NOMO-1 (cell line): ENCODE results near the gene MYOCD.

Experiments
- DNase-seq, 2 experiments: peaks; one replicate each; lab custom pipeline; 2025; ENCODE audit not compliant: unreplicated experiment in 2 of 2; lab: John Stamatoyannopoulos, UW

Gene MYOCD

DNA sequence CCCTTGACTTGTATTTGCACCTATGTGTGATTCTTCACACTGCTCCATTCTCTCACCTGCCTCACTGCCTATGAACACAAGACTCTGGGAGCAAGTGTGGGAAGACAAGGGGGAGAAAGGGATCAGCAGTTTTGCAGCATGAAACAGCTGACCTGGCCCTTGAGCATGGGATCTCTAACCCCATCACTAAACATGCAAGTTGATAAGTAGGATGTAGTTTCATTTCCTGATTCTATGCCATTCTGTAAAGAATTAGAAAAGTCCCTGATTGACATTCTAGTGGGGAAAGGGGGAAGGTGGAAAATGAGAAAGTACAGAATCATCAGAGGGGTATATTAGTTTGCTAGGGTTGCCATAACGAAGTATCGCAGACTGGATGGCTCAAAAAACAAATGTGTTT lies 25.3 kb upstream of the MYOCD start:
- DNase-seq = peak in 1 of 2 experiments; percentile 24

DNA sequence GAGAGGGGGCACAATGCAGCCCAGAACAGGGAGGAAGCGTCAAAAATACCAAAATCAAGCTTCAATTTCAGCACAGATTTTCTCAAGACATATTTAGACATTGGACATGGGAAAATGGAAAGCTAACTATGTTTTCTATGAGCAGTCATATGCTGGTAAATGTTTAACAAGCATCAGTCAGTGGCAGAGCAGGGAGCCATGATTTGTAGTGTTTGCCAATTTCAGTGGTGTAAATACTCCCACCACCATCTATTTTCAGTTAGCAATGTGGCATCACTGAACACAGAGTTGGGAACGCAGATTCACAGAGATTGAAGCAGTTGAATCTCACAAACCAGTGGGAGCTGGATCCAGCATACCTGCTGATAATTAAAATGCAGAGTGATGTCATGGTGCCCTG lies 24.6 kb upstream of the MYOCD start:
- DNase-seq = no peak

DNA sequence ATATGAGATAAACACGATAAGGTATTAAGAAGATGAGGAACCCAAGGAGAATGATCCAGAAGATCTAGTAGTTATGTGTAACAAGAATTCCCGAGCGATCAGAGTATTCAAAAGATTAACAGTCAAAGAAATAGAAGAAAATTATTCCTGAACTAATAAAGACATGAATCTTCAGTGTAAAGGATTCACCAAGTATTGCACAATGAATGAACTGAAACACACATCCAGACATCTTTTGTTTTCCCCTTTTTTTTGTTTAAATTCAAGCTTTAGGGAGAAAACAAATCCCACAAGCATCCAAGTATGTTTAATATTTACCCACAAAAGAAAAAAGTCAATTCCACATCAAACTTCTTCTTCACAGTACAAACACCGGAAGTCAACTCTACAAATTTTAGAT lies 23.7 kb upstream of the MYOCD start:
- DNase-seq = no peak

DNA sequence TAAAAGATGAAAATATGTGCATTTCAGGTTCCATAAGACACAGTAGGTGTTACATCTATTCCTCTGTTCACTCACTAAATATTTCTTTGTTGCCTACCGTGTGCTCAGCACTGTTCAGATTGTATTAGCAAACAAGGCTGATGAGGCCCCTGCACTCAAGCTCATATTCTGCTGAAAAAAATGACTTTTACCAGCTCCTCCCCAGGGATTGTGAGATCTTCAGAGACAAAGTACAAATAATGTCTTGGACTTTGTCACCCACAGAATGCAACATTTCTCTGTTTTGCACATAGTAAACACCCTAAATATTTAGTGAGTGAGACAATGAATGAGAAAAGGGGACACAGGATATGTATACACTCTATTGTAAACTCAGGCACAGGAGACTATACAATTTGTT lies 21.9 kb upstream of the MYOCD start:
- DNase-seq = no peak

DNA sequence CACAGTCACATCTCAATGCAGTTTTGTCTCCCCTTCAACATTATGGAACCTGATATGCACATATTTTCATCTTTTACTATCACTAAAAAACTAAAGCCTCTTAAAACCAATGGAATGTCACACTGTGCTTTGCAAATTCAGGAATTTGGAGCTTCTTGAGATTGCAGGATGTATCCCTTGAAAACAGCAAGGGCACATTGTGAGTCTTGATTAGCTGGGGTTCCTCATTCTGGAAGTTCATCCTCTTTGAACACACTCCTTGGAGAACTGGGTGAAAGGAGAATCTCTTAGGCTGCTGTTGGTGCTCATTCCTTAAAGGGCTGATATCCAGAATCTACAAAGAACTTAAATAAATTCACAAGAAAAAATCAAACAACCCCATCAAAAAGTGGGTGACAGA lies 21.1 kb upstream of the MYOCD start:
- DNase-seq = no peak

DNA sequence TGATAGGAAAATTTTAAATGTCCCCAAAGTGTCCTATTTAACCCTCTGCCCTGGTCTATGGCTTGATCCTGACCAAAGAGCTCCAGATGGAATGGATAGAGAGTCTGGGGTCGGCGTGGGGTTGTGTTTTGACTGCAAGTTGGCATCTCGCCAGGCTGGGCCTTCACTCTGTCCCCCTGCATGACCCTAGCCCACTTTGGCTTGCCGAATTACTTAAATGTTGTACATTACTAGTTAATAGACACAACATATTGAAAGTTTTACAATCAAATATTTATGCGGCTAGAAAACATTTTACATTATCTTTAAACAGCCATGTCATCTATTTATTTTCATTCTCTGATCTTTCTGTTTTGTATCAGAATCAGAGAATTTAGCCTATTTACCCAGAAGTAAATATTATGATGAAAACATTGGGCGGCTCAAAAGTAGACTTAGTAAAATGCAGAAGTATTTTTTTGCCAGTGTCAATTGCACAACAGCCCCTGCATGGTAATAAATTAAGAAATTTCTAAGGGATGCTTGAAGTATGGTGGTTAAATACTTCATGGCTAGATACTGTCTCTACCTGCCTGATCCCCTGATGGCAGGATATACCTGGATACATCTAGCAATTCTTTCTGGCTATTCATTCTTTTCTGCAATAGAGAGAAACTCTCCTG lies 18.8 kb upstream of the MYOCD start:
- peak; percentile 74 to 84 for DNase-seq

DNA sequence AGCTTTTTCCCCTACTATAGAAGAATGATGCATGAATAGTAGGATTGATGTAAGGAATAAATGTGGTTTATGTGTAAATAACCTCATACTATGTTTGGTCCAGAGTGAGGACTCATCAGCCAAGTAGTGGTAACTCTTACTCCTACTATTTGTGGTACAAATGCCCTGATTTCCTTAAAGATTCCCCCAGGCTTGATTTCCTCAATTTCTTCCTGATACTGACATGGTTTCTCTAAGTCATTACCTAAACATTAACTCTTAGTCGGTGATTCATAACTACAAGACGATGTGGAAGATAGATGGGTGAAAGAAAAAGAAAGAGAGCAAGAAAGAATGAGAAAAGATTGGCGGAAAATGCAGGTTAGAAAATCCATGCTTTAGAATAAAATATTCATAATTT lies 17.2 kb upstream of the MYOCD start:
- no peak for DNase-seq

DNA sequence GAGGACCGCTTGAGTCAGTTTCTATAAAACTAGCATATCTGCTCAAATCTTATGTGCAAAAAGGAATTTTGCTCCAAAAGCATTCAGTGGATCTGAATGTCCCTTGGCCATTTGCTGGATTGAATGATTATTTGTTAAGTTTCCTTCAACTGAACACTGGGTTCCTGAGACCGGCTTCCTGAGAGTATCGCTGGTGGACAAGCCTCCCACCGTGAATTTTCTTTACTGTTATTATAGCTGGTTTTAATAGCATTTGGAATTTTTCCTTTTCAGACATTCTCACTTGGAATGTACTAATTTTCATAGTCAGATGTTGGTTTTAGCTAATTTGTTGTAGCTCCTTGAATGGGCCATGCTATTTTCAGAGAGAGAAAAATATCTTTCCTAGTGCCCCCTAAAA lies 9.8 kb upstream of the MYOCD start:
- no peak for DNase-seq

DNA sequence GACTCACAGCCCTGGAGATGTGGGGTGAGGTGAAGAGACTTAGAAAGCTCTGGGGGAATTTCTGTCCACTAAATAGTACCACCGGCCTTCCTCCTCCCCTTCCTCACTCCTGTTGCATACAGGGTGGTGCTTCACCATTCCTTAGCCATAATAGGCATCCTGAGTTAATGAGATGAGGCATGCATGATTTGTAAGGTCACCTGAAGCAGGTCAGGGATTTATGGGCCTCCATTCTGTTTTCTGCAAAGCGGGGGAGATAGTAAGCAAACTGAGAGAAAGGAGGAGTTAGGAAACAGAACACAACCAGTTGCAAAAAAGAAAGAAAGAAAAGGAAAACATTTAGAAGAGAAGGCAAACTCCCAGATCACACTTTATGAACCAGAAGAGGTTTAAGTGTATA lies 9.3 kb upstream of the MYOCD start:
- DNase-seq = no peak

DNA sequence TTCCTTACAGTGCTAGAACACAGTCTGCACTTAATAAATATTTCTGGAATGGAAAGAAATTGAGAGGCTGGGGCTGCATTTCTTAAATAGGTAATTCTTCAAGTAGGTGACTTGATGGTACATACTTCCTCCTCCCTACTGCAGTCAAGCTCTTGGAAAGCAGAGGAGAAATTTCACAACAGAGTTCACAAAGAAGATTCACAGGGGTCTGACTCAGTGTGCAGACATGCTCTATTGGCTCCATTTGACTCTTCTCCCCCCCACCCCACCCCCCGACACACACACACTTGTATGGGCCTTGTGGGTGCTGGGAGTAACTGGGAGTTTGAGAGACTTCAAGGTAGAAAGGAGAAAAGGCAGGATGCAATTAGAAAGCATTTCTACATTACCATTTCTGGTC lies 6.2 kb upstream of the MYOCD start:
- DNase-seq = no peak

DNA sequence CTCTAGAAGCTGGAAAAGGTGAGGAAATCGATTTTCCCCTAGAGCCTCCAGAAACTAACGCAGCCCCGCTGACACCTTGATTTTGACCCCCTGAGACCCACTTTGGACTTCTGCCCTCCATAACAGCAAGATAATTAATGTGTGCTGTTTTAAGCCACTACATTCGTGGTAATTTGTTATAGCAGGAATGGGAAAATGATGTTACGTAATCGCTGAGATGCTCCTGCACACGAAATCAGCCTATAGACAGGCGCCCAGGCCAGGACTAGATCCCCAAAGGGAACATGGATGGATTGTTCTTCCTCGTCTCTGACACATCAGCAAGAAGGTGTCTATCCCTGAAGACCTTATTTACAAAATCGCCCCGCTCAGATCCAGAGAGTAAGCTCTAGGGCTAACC lies 1.4 kb upstream of the MYOCD start:
- no peak for DNase-seq

DNA sequence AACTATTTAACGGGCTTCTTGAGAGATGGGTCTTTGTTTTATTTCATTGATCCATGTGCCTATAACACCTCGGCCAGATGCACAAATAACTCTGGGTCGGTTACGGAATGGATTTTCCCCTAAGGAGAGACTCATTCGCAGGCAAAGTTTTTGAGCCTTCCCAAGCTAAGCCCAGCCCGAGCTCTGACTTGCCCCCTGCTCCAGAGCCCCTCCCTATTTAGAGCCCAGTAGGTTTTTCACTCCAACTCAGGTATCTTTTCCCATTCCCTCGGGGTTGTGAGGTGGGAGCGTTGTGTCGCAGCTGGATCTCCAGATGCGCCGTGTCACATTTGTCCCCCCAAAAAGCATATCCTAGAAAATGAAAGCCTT lies 812 bp upstream of the MYOCD start:
- DNase-seq = no peak

DNA sequence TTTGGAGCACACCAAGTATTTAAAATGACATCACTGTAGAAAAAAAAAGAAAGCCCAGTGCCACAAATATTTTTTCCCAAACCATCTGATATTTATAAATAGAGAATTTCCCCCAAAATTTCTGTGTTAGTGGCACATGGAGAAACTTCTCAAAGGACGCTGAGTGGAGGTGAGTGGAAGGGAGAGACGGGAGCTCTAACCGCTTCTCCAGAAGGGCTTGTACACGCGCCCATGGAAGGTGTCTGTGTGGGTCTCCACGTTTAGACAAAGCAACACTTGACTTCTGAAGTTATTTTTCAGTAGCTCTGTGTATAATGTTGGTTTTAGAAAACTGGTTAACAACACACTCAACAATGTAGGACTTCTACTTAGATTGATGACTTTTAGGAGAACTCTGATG lies 1.0 kb downstream of the MYOCD start:
- DNase-seq = no peak

DNA sequence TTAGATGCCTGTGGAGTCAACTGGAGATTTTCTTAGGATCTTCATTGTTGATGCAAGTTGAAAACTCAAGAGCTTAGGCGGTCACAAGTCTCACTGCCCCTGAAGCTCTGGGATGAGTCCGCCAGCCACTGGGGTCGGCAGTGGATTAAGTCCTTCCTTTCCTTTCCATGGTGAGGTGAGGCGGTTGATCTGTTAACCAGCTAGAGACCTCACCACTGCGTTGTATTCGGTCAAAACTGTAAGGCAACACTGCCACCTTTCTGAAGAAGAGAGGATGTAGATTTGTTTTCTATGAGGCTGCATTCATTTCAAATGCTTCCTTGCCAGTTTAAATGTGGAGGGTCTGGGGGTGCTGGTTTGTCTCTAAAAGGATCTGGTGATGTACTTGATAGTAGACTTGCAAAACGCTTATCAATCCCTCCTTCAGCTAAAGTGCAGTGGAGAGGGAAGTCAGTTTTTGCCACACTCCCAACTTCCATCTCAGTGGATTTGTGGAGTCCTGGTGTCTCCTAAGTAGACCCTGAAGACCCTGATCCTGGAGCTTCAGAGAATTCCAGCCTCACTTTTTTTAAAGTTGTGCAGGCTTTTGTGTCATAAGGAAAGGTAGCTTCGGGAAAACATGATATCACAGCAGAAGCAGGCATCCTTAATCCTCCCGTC lies 1.7 kb downstream of the MYOCD start:
- DNase-seq = peak in 1 of 2 experiments; percentile 20

DNA sequence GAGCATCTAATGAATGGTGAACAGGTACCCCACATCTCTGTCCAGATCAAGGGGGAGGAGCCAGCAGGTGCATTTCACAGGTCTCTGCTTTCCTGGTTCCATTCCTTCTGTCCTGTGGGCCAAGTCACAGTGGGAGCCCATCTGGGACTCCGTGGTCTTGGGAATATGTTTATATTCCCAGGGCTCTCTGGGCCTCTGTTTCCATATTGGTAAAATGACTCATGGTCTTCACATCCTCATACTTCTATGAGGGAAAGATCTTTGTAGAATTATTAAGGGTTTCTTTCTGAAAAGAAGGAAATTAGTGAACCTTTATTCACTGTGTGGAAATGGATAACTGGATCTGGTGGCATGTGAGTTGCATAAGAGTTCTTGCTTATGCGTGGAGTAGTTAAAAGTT lies 6.2 kb downstream of the MYOCD start:
- DNase-seq = no peak

DNA sequence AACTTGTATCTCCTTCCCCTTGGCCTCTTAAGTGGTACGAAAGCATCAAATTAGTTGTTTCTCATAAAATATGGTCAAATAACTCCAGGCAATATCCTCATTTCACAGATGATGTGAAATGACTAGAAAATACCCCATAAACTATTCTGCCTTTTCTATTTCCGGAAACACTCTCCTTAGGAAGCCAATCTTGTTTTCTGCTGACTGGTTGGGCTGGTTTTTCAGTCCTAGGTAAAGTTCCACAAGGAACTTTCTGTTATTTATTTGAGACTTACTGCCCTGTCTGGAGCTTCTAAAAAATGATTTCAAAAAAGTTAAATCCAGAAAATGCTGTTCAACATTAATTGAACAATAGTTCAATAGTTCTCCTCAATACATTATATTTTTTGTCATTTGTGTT lies 7.3 kb downstream of the MYOCD start:
- no peak for DNase-seq

DNA sequence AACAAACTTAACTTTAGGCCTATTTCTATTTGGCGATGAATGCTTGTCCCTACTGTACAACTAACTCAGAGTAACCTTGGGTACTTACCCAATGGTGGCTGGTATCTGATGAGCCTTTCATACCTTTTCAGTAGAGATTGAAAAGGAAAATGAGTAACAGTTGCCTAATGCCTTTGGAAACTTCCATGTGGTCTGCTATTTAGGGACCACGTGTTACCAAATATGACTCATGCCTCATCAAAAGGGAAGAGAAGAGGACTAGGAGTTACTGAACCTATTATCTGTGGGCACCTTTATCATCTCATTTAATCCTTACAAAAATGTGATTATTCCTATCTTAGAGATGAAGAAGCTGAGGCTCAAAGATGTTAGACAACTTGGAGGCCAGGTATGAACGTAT lies 8.1 kb downstream of the MYOCD start:
- peak in 1 of 2 experiments; percentile 52 for DNase-seq

DNA sequence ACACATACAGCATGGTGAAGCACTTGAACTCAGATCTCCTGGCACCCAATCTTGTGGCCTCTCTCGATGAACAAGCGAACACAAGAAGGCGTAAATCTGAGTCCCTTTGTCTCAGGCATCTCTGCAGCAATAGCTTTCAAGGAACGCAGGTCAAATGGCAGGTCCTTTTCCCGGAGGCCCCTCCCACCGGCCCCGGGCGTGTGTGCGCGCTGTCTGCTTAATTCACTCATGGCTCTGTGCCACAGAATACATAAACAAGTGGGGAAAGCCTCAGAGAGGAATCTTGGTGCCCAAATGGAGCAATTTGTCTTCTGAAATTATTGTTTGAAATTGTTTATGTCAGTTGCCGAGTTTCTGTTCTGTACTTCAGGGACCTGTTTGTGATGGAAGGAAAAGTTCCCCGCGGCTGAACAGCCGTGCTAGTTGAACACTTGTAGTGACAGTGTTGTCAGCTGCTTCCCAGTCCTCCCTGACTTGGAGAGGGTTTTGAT lies 14.8 kb downstream of the MYOCD start:
- no peak for DNase-seq

DNA sequence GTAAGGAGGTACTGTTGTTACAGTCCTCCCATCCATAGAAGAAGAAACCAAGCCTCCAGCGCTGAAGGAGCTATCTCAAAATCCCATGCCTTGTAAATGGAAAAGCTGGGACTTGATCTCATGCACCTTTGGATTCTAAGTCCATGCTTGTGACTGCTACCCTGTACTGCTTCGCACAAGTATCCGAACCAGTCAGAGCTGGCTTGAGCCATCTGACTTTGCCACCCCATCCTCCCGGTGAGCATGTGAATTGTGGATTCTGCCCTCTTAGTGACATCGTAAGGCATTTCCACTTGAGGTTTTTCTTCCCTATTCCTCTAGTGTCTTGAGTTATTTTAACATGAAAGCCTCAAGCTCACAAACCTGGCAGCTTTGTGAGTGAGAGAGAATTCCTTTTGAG lies 15.3 kb downstream of the MYOCD start:
- no peak for DNase-seq

DNA sequence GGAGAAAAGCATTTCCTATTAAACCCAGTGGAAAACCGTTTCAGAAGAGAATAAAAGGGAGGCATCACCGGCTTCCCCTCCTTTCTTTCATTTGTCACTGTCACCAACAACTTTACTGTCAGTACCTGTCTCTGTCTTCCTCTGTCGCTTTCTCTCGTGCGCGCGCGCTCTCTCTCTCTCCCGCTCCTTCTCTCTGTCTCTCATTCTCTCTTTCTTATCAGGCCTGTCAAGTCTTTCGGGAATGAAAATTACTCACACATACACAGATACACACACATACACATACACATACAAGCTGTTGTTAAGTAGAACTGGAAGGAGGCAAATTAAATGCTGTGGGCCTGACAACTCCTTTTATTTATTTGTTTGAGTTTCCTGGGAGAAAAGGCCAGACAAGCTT lies 17.6 kb downstream of the MYOCD start:
- no peak for DNase-seq

DNA sequence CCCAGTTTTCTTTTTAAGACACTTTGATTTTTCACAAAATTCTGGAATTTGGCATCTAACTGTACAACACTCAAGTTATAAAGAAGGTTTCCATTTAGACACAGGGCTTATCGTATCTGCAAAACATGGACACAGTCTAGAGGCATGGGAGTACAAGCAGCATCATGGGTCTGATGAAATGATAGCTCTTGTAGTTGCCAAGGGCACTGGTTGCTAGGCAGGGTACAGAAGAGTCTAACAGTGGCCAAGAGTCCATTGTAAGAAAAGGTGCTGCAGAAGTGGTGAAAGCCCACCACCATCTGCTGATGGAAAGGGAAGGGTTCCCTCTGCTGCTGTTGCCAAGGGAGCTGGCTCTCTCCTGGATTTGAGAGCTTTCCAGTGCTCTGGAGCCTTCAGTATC lies 20.8 kb downstream of the MYOCD start:
- no peak for DNase-seq

DNA sequence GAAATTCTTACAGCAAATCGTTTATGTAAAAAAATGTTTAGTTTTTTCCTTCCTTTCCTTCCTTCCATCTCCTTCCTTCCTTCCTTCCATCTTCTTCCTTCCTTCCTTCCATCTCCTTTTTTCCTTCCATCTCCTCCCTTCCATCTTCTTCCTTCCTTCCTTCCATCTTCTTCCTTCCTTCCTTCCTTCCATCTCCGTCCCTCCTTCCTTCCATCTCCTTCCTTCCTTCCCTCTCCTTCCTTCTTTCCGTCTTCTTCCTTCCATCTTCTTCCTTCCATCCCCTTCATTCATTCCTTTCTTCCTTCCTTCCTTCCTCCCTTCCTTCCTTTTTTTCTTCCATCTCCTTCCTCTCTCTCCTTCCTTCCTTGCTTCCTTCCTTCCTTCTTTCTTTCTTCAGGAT lies 22.7 kb downstream of the MYOCD start:
- no peak for DNase-seq

DNA sequence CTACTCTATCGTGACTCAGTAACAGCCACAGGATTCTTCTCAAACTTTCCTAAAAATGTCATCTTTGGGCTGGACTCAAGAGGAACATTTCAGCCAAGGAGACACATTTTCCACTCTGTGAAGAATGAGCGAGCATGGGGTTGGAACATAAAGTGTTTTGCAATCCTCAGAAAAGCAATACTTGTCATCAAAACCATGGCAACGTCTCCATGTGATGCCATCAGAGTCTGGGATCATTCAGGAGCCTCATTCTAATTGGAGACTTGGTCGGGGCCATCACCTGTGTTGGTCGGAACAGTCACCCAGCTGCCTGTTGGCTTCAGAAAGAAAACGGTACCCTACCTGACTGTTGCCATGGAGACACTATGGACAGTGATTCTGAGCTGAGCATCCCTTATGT lies 25.5 kb downstream of the MYOCD start:
- no peak for DNase-seq
